ENCODE data around the gene RPN2.

Gene RPN2

GRCh38 chr20:37244572-37244957 lies 65.4 kb downstream of the RPN2 start:
- DNase-seq = no peak

GRCh38 chr20:37245216-37246150 lies 66.4 kb downstream of the RPN2 start:
- no peak for DNase-seq

- no peak for DNase-seq
Measured at GRCh38 chr20:37246736-37247135, 67.6 kb downstream of the RPN2 start.

- DNase-seq = no peak
Measured at GRCh38 chr20:37247547-37247946, 68.4 kb downstream of the RPN2 start.

- no peak for DNase-seq
Measured at GRCh38 chr20:37249304-37249703, 70.2 kb downstream of the RPN2 start.

GRCh38 chr20:37251825-37252477 lies 72.8 kb downstream of the RPN2 start:
- no peak for DNase-seq

- DNase-seq = no peak
Measured at GRCh38 chr20:37253087-37253486, 74.0 kb downstream of the RPN2 start.

- no peak for DNase-seq
Measured at GRCh38 chr20:37254114-37254878, 75.2 kb downstream of the RPN2 start.

- DNase-seq = no peak
Measured at GRCh38 chr20:37256286-37256685, 77.2 kb downstream of the RPN2 start.

GRCh38 chr20:37257530-37257929 lies 78.4 kb downstream of the RPN2 start:
- no peak for DNase-seq

GRCh38 chr20:37257988-37258387 lies 78.9 kb downstream of the RPN2 start:
- no peak for DNase-seq

- no peak for DNase-seq
Measured at GRCh38 chr20:37259031-37259430, 79.9 kb downstream of the RPN2 start.

GRCh38 chr20:37259865-37260264 lies 80.7 kb downstream of the RPN2 start:
- DNase-seq = no peak

GRCh38 chr20:37260923-37261322 lies 81.8 kb downstream of the RPN2 start:
- no peak for DNase-seq

GRCh38 chr20:37261714-37262113 lies 82.6 kb downstream of the RPN2 start, which contains the start of gene GHRH:
GHRH (minus strand) TSS chr20:37261814; CDS start chr20:37256889, 4,925 bp downstream.
- no peak for DNase-seq

GRCh38 chr20:37262505-37262904 lies 83.4 kb downstream of the RPN2 start:
- DNase-seq = no peak

- DNase-seq = no peak
Measured at GRCh38 chr20:37263686-37264085, 84.6 kb downstream of the RPN2 start.

- no peak for DNase-seq
Measured at GRCh38 chr20:37265152-37265551, 86.0 kb downstream of the RPN2 start.

GRCh38 chr20:37266940-37267666 lies 88.0 kb downstream of the RPN2 start:
- DNase-seq = no peak

GRCh38 chr20:37267667-37268313 lies 88.7 kb downstream of the RPN2 start:
- DNase-seq = no peak

- no peak for DNase-seq
Measured at GRCh38 chr20:37270576-37271420, 91.7 kb downstream of the RPN2 start.

Measured in DMS153 (cell line).